GM19397 (cell line): ENCODE data around the gene SLC25A42.

Experiments used
- ATAC-seq: cut with Tn5 transposase; IDR thresholded peaks from one replicate; pipeline ENCODE4 v1.9.1; 2021; ENCODE audit warnings: mild to moderate bottlenecking, moderate library complexity; ENCODE audit not compliant: unreplicated experiment

The SLC25A42 gene

GRCh38 chr19:19157808-19158207 is 94.0 kb downstream of the SLC25A42 start:
- ATAC-seq: no peak

GRCh38 chr19:19159534-19159933 is 95.7 kb downstream of the SLC25A42 start:
- no peak for ATAC-seq

GRCh38 chr19:19160461-19161035 is 96.8 kb downstream of the SLC25A42 start:
- ATAC-seq: peak; percentile 53

GRCh38 chr19:19162495-19162894 is 98.7 kb downstream of the SLC25A42 start:
- no peak for ATAC-seq
